ENCODE data around the gene RHBDL2. TPM values are rescaled to one million over a fixed set of nuclear protein-coding genes. Genes with fewer than 3 reads are reported as not detected.

The RHBDL2 gene
- total and polyA plus RNA-seq, 2 of the 4 experiments (the other 2 are of a cell fraction) = 0.36 to 0.38 TPM

DNA sequence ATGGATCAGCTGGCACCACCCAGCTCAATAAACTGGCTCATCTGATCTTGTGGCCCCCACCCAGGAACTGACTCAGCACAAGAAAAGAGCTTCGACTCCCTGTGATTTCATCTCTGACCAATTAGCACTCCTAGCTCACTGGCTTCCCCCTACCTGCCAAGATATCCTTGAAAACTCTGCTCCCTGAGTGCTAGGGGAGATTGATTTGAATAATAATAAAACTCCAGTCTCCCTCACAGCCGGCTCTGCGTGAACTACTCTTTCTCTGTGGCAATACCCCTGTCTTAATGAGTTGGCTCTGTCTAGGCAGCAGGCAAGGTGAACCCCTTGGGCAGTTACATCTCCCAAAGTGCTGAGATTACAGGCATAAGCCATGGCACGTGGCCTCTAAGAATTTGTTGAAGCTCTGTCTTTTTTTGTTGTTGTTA lies 11.8 kb upstream of the RHBDL2 start:
- H2AFZ ChIP-seq (replicated peaks; ENCODE audit: low read length, poor library complexity) = no peak overlapping the region
- no peak overlapping the region for H3K4me2 ChIP-seq (ENCODE audit: low read depth, low read length)
- H3K56ac ChIP-seq (ENCODE audit: extremely low read depth, insufficient read depth, low read length) = no peak overlapping the region
- no peak overlapping the region for H3K27ac ChIP-seq (ENCODE audit: insufficient read depth, low read length)
- no peak overlapping the region for H2BK120ac ChIP-seq (ENCODE audit: low read depth, low read length)
- no peaks in the 10 kb centered on the region for H3K9me1 ChIP-seq (ENCODE audit: insufficient read depth, low read length)
- no TSS peak for BruUV-seq (replicated peaks)
- no peaks in the 10 kb centered on the region for H3K9me3 ChIP-seq (ENCODE audit: control insufficient read depth, insufficient read depth, low read length)
- H4K5ac ChIP-seq (ENCODE audit: low read depth, low read length) = no peak overlapping the region
- no peak overlapping the region for H2BK20ac ChIP-seq (ENCODE audit: low read depth, low read length)
- intact Hi-C loops (cut with micrococcal nuclease) = no loop called here
- CTCF ChIA-PET = interaction anchor here (1.2 kb wide), 1 partner anchor 12 kb away, joined by 3 read pairs; the partner anchor contains the start of gene RHBDL2
- no peak overlapping the region for H4K8ac ChIP-seq (ENCODE audit: low read depth in 2 of 2, low read length in 2 of 2)
- H2BK5ac ChIP-seq (ENCODE audit: low read depth, low read length, poor library complexity, severe bottlenecking) = no peak overlapping the region
- no peak overlapping the region for H3K14ac ChIP-seq (replicated peaks; ENCODE audit: low read depth, low read length)
- H2AK5ac ChIP-seq (ENCODE audit: low read depth, low read length) = no peak overlapping the region
- H4K20me1 ChIP-seq (ENCODE audit: insufficient read depth, low read length) = no peaks in the 10 kb centered on the region
- POLR2A ChIA-PET (ENCODE audit: unreplicated experiment) = no interaction called here
- TF ChIP-seq BHLHE40 (IDR thresholded peaks at IDR 0.05; ENCODE audit: low read depth, low read length) (no peak), FOS (IDR thresholded peaks at IDR 0.05; ENCODE audit: low read depth, low read length) (no peak), CHD1 (IDR thresholded peaks at IDR 0.05; ENCODE audit: low read depth, low read length) (no peak), MXI1 (IDR thresholded peaks at IDR 0.05; ENCODE audit: borderline replicate concordance, low read depth, low read length) (no peak), RFX5 (IDR thresholded peaks at IDR 0.05; ENCODE audit: low read depth, low read length) (no peak), USF2 (IDR thresholded peaks at IDR 0.05; ENCODE audit: low read depth, low read length) (no peak), RAD21 (IDR thresholded peaks at IDR 0.05; ENCODE audit: low read length) (no peak), POLR2A (IDR thresholded peaks at IDR 0.05; ENCODE audit: low read depth, low read length) (no peak), CEBPB (IDR thresholded peaks at IDR 0.05; ENCODE audit: low read depth, low read length) (no peak), MAFK (IDR thresholded peaks at IDR 0.05; ENCODE audit: low read depth, low read length) (no peak), MAZ (IDR thresholded peaks at IDR 0.05; ENCODE audit: borderline replicate concordance, low read depth, low read length) (no peak), SMC3 (IDR thresholded peaks at IDR 0.05; ENCODE audit: low read depth, low read length) (no peak), NFE2L2 (IDR thresholded peaks at IDR 0.05; ENCODE audit: low read depth, low read length) (no peak), RCOR1 (IDR thresholded peaks at IDR 0.05; ENCODE audit: insufficient replicate concordance, low read length) (no peak)
- TF ChIP-seq, protein P1, sequence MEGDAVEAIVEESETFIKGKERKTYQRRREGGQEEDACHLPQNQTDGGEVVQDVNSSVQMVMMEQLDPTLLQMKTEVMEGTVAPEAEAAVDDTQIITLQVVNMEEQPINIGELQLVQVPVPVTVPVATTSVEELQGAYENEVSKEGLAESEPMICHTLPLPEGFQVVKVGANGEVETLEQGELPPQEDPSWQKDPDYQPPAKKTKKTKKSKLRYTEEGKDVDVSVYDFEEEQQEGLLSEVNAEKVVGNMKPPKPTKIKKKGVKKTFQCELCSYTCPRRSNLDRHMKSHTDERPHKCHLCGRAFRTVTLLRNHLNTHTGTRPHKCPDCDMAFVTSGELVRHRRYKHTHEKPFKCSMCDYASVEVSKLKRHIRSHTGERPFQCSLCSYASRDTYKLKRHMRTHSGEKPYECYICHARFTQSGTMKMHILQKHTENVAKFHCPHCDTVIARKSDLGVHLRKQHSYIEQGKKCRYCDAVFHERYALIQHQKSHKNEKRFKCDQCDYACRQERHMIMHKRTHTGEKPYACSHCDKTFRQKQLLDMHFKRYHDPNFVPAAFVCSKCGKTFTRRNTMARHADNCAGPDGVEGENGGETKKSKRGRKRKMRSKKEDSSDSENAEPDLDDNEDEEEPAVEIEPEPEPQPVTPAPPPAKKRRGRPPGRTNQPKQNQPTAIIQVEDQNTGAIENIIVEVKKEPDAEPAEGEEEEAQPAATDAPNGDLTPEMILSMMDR (conservative IDR thresholded peaks at IDR 0.05; ENCODE audit: low read depth, low read length) = no peak
- TF ChIP-seq, protein P2, sequence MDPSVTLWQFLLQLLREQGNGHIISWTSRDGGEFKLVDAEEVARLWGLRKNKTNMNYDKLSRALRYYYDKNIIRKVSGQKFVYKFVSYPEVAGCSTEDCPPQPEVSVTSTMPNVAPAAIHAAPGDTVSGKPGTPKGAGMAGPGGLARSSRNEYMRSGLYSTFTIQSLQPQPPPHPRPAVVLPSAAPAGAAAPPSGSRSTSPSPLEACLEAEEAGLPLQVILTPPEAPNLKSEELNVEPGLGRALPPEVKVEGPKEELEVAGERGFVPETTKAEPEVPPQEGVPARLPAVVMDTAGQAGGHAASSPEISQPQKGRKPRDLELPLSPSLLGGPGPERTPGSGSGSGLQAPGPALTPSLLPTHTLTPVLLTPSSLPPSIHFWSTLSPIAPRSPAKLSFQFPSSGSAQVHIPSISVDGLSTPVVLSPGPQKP (IDR thresholded peaks at IDR 0.05; ENCODE audit: borderline replicate concordance, low read depth, low read length) = no peak
- ATAC-seq (ENCODE audit: low read depth) (no peak), DNase-seq (no peak)
- H3K27me3 ChIP-seq (ENCODE audit: control insufficient read depth, insufficient read depth, low read length) = no peaks in the 10 kb centered on the region
- H4K91ac ChIP-seq (ENCODE audit: insufficient read depth, low read depth, low read length) = no peak overlapping the region
- no peak overlapping the region for H3K4me3 ChIP-seq (ENCODE audit: insufficient read depth, low read depth, low read length)
- H2AK9ac ChIP-seq (replicated peaks; ENCODE audit: low read depth, low read length, poor library complexity) = no peak overlapping the region
- dilution Hi-C loops (cut with HindIII; ENCODE audit: low sequenced_read_pairs, unreplicated experiment) = no loop called here
- H3K4ac ChIP-seq (ENCODE audit: low read depth, low read length) = no peak overlapping the region
- no CpG with 5 or more reads among the region's 4 CpGs for WGBS, 2 experiments (ENCODE audit: extremely low coverage in 2 of 2, insufficient read length in 1 of 2)
- in situ Hi-C loops (cut with MboI; ENCODE audit: low sequenced_read_pairs) = no loop called here
- H3K4me1 ChIP-seq (ENCODE audit: control insufficient read depth, insufficient read depth, low read length) = no peaks in the 10 kb centered on the region
- H2BK15ac ChIP-seq (ENCODE audit: low read depth, low read length) = no peak overlapping the region
- H3K23ac ChIP-seq (ENCODE audit: low read depth, low read length) = no peak overlapping the region
- H3K18ac ChIP-seq (ENCODE audit: low read depth, low read length) = no peak overlapping the region
- no peaks in the 10 kb centered on the region for H3K36me3 ChIP-seq (ENCODE audit: control insufficient read depth, insufficient read depth, low read length)
- H3K9ac ChIP-seq (ENCODE audit: low read depth, low read length) = no peak overlapping the region
- no peaks in the 10 kb centered on the region for H3K79me1 ChIP-seq (ENCODE audit: low read depth in 1 of 2, low read length in 2 of 2)

All from IMR-90 (cell line).